K562 (cell line): ENCODE results near the gene PCDH9. TPM values are rescaled to one million over a fixed set of nuclear protein-coding genes. Genes with fewer than 3 reads are reported as not detected.

Source experiments
- ATAC-seq: fragments of 200-7000 bp; cut with Tn5 transposase; 3 replicates; pipeline ENCODE4 v1.9.1; 2020; ENCODE audit warnings: moderate library complexity
- BruUV-seq: library from RNA; stranded (reverse); fragments of 400-500 nt; replicated peaks from 2 replicates; lab custom pipeline; 2021; lab: Mats Ljungman, UMichigan
- CTCF ChIA-PET: fragments of 300-600 bp; formaldehyde crosslinking; extraction: SDS; loops from one replicate; lab custom pipeline; 2021; ENCODE audit warnings: low intra/inter-chr PET ratio; lab: Yijun Ruan, JAX
- POLR2A ChIA-PET: fragments of 300-600, 350-650 bp; sonication (Branson Sonifier 250); formaldehyde crosslinking; extraction: SDS; loops from one replicate; lab custom pipeline; 2021; ENCODE audit warnings: antibody characterized with exemption, inconsistent platforms; lab: Yijun Ruan, JAX
- DNase-seq, 4 experiments: peaks; one replicate each; pipeline versions ENCODE4 v3.0.0 to v3.0.0-alpha.2; 2011 to 2018; ENCODE audit warnings: low spot score in 3 of 4, mixed read lengths in 3 of 4; ENCODE audit errors: extremely low read depth in 1 of 4
- FAIRE-seq: peaks from 2 replicates; lab custom pipeline; 2011; peaks lifted over from hg19 to GRCh38; lab: Jason Lieb, UNC
- H2AFZ ChIP-seq: 2 replicates; pipeline ENCODE4 v1.6.0; 2011; ENCODE audit warnings: low read depth, low read length, control low read depth, inconsistent platforms
- H3K27ac ChIP-seq: fragments of 200-600 bp; 3 replicates; pipeline ENCODE4 v1.8.0; 2011; ENCODE audit warnings: low read depth, mild to moderate bottlenecking, control low read depth, inconsistent platforms, low read length, moderate library complexity, mixed read lengths; ENCODE audit errors: extremely low read depth
- H3K27me3 ChIP-seq, 2 experiments: fragments of 300-600 bp in 1 of 2; 2 replicates in 1 of 2; 3 replicates in 1 of 2; pipeline versions ENCODE4 v1.6.0 to v1.8.0; 2011; ENCODE audit warnings: inconsistent platforms in 2 of 2, low read length in 2 of 2, mild to moderate bottlenecking in 1 of 2, mixed read lengths in 1 of 2, moderate library complexity in 1 of 2; ENCODE audit not compliant: control insufficient read depth in 2 of 2, insufficient read depth in 2 of 2
- H3K36me3 ChIP-seq: fragments of 300-600 bp; 3 replicates; pipeline ENCODE4 v1.8.0; 2011; ENCODE audit warnings: mild to moderate bottlenecking, low read length, inconsistent platforms; ENCODE audit not compliant: control insufficient read depth, insufficient read depth
- H3K4me1 ChIP-seq, 2 experiments: fragments of 200-600 bp in 1 of 2; replicated peaks in 1 of 2; 2 replicates in 1 of 2; 3 replicates in 1 of 2; pipeline versions ENCODE4 v1.5.1 to v1.8.0; 2011; ENCODE audit warnings: inconsistent platforms in 2 of 2, low read length in 2 of 2, mild to moderate bottlenecking in 1 of 2, mixed read lengths in 1 of 2, moderate library complexity in 1 of 2; ENCODE audit not compliant: control insufficient read depth in 2 of 2, insufficient read depth in 2 of 2
- H3K4me2 ChIP-seq: 2 replicates; pipeline ENCODE4 v1.6.1; 2011; ENCODE audit warnings: low read length, control low read depth, inconsistent platforms, mixed read lengths; ENCODE audit not compliant: insufficient read depth
- H3K4me3 ChIP-seq: fragments of 200-600 bp; sonication (generic), shearing (Covaris generic); 2 replicates; pipeline ENCODE4 v1.5.1; 2016; ENCODE audit warnings: control low read depth, inconsistent platforms
- H3K79me2 ChIP-seq: fragments of 200-600 bp; 3 replicates; pipeline ENCODE4 v1.8.0; 2011; ENCODE audit warnings: low read length, inconsistent platforms; ENCODE audit not compliant: control insufficient read depth, insufficient read depth
- H3K9ac ChIP-seq, 2 experiments: 2 replicates each; pipeline versions ENCODE4 v1.6.0 to v1.6.1; 2011; ENCODE audit warnings: low read depth in 2 of 2, low read length in 2 of 2, control low read depth in 1 of 2, inconsistent platforms in 1 of 2, mild to moderate bottlenecking in 1 of 2, mixed read lengths in 1 of 2; ENCODE audit not compliant: insufficient read depth in 1 of 2
- H3K9me1 ChIP-seq: one replicate; pipeline ENCODE4 v1.6.0; 2011; ENCODE audit warnings: inconsistent platforms, mild to moderate bottlenecking, low read length, moderate library complexity; ENCODE audit not compliant: control insufficient read depth, insufficient read depth
- H3K9me3 ChIP-seq: replicated peaks from 2 replicates; pipeline ENCODE4 v1.5.1; 2011; ENCODE audit warnings: low read depth, low read length, inconsistent platforms; ENCODE audit not compliant: control insufficient read depth, insufficient read depth
- H4K20me1 ChIP-seq: replicated peaks from 2 replicates; pipeline ENCODE4 v1.6.1; 2011; ENCODE audit warnings: low read length, inconsistent platforms, mixed read lengths; ENCODE audit not compliant: control insufficient read depth, insufficient read depth
- CBX1 ChIP-seq: sonication (generic); IDR thresholded peaks from 2 replicates; pipeline ENCODE4 v1.6.1; 2016; ENCODE audit warnings: antibody characterized with exemption, low read depth, mild to moderate bottlenecking
- CREB1 ChIP-seq, 2 experiments: sonication (generic) in 1 of 2; formaldehyde crosslinking in 1 of 2; IDR thresholded peaks; 2 replicates each; pipeline versions ENCODE4 v1.6.1 to v1.8.0; 2012 to 2022; ENCODE audit warnings: inconsistent platforms in 1 of 2, mild to moderate bottlenecking in 1 of 2, missing genetic modification reagents in 1 of 2, moderate library complexity in 1 of 2
- CREBBP ChIP-seq: IDR thresholded peaks from one replicate; pipeline ENCODE4 v1.6.1; 2012; ENCODE audit warnings: low read depth, mild to moderate bottlenecking, control low read depth, inconsistent platforms, low read length
- DNMT1 ChIP-seq: fragments of 450-650 bp; IDR thresholded peaks from 2 replicates; pipeline ENCODE4 v1.6.1; 2016; ENCODE audit warnings: antibody characterized with exemption, mild to moderate bottlenecking
- GABPB1 ChIP-seq: sonication (generic); formaldehyde crosslinking; IDR thresholded peaks from 2 replicates; pipeline ENCODE4 v1.8.0; 2022; ENCODE audit warnings: mild to moderate bottlenecking, missing genetic modification reagents
- HDAC2 ChIP-seq: fragments of 450-650 bp; IDR thresholded peaks from 2 replicates; pipeline ENCODE4 v1.6.1; 2016; ENCODE audit warnings: mild to moderate bottlenecking
- MAFG ChIP-seq: fragments of 450-650 bp; conservative IDR thresholded peaks from 2 replicates; pipeline ENCODE4 v1.6.1; 2016; ENCODE audit warnings: missing genetic modification characterization, missing compliant biosample characterization
- SIX5 ChIP-seq, 2 experiments: IDR thresholded peaks; 2 replicates each; pipeline ENCODE4 v1.6.1; 2011; ENCODE audit warnings: low read length in 2 of 2, borderline replicate concordance in 1 of 2, low read depth in 1 of 2, mild to moderate bottlenecking in 1 of 2, moderate library complexity in 1 of 2; ENCODE audit not compliant: insufficient read depth in 1 of 2
- TCF7L2 ChIP-seq: fragments of 150-350 bp; IDR thresholded peaks from 2 replicates; pipeline ENCODE4 v1.6.1; 2016; ENCODE audit warnings: low read depth, mild to moderate bottlenecking, low read length, moderate library complexity
- U2AF1 ChIP-seq: fragments of 200-400 bp; formaldehyde crosslinking; optimal IDR thresholded peaks from 2 replicates; pipeline ENCODE3; 2017; ENCODE audit warnings: mild to moderate bottlenecking, low read depth, low read length, moderate library complexity
- ZFP30 ChIP-seq: fragments of 250-450 bp; sonication (Bioruptor Pico); IDR thresholded peaks from 2 replicates; pipeline ENCODE4 v1.8.0; 2022; ENCODE audit warnings: moderate library complexity, mild to moderate bottlenecking, inconsistent platforms, borderline replicate concordance
- ZNF639 ChIP-seq, 2 experiments: fragments of 200-800 bp in 1 of 2; sonication (Bioruptor generic) in 1 of 2; sonication (generic) in 1 of 2; formaldehyde crosslinking in 1 of 2; IDR thresholded peaks in 1 of 2; conservative IDR thresholded peaks in 1 of 2; 2 replicates each; pipeline versions ENCODE4 v1.5.0 to v1.6.1; 2016 to 2020; ENCODE audit warnings: missing compliant biosample characterization in 1 of 2, missing genetic modification characterization in 1 of 2, missing genetic modification reagents in 1 of 2
- ZNF644 ChIP-seq: fragments of 200-800 bp; sonication (Bioruptor generic); IDR thresholded peaks from 2 replicates; pipeline ENCODE4 v1.6.1; 2016; ENCODE audit warnings: low read depth, missing genetic modification characterization, missing compliant biosample characterization
- ZNF696 ChIP-seq: fragments of 250-450 bp; sonication (Bioruptor Pico); conservative IDR thresholded peaks from 2 replicates; pipeline ENCODE4 v1.4.0; 2020; ENCODE audit warnings: mild to moderate bottlenecking, moderate library complexity
- ZNF717 ChIP-seq: fragments of 250-450 bp; sonication (Bioruptor Pico); IDR thresholded peaks from 2 replicates; pipeline ENCODE4 v1.5.0; 2021
- ZNF780A ChIP-seq: fragments of 250-450 bp; sonication (Bioruptor Pico); IDR thresholded peaks from 2 replicates; pipeline ENCODE4 v1.5.0; 2021; ENCODE audit warnings: mild to moderate bottlenecking
- WGBS: fragments of 100-300 bp; shearing (Covaris generic); methylation state at CpG from one replicate; pipeline ENCODE4 v1.1.6; 2016; ENCODE audit warnings: low coverage, mixed read lengths; ENCODE audit not compliant: insufficient coverage; ENCODE audit errors: missing lambda C conversion rate; 5-methylcytosine and 5-hydroxymethylcytosine counted together
- in situ Hi-C: fragments of 300-500 bp; cut with MboI; formaldehyde crosslinking; loops from 4 replicates; pipeline ENCODE4 v1.15.0; 2018; ENCODE audit warnings: inconsistent platforms, mixed read lengths
- intact Hi-C: fragments of 100-400 bp; cut with micrococcal nuclease; formaldehyde crosslinking; loops from 2 replicates; pipeline ENCODE4 v1.14.2; 2022
- polyA plus RNA-seq, 8 experiments: library from polyadenylated mRNA; depleted of rRNA in 4 of 8; stranded (reverse) in 5 of 8; unstranded in 3 of 8; fragments of >200 nt; fragmentation: Nextera tagmentation in 2 of 8; fragmentation: Illumina TruSeq in 1 of 8; extraction: Ambion mirVana in 2 of 8; extraction: Trizol in 1 of 8; gene quantifications; 2 replicates each; pipeline versions ENCODE4 v1.2.1 to v1.2.3, GENCODE V29; 2011 to 2014; ENCODE audit warnings: inconsistent platforms in 1 of 8, missing spikeins in 1 of 8
- total RNA-seq, 7 experiments: library from RNA; depleted of rRNA in 6 of 7; stranded (reverse); fragments of >200 nt in 6 of 7; fragmentation: Illumina TruSeq in 2 of 7; extraction: Trizol in 2 of 7; gene quantifications; 2 replicates each; pipeline versions ENCODE4 v1.2.1 to v1.2.3, GENCODE V29; 2011 to 2021; ENCODE audit warnings: low replicate concordance in 1 of 7
- TF ChIP-seq, protein P1 (sequence below), 2 experiments: fragments of 450-650 bp in 1 of 2; sonication (generic) in 1 of 2; formaldehyde crosslinking in 1 of 2; IDR thresholded peaks in 1 of 2; conservative IDR thresholded peaks in 1 of 2; 2 replicates each; pipeline versions ENCODE4 v1.6.1 to v1.8.1; 2016 to 2023; ENCODE audit warnings: mild to moderate bottlenecking in 2 of 2, moderate library complexity in 2 of 2, inconsistent platforms in 1 of 2, missing genetic modification reagents in 1 of 2
- TF ChIP-seq, protein P2 (sequence below): sonication (generic); formaldehyde crosslinking; IDR thresholded peaks from 2 replicates; pipeline ENCODE4 v1.8.0; 2022; ENCODE audit warnings: mild to moderate bottlenecking, missing genetic modification reagents, borderline replicate concordance

The PCDH9 gene
- total and polyA plus RNA-seq, 9 of the 15 experiments (the other 6 are each of a cell fraction or from before 2014, with no cell fraction given), result 1.1 to 6.7 (median 4.9) TPM

- FAIRE-seq (no peak), ATAC-seq (no peak), DNase-seq (no peak)
- H3K79me2 ChIP-seq, result no peaks in the 10 kb centered on the region
- no peak overlapping the region for H2AFZ ChIP-seq
- no peak overlapping the region for H3K4me3 ChIP-seq
- H3K27ac ChIP-seq, result no peak overlapping the region
- in situ Hi-C loops, result no loop called here
- intact Hi-C loops, result no loop called here
- H3K9me1 ChIP-seq, result no peaks in the 10 kb centered on the region
- CTCF ChIA-PET, result no interaction called here
- no peaks in the 10 kb centered on the region for H3K4me1 ChIP-seq
- no TSS peak for BruUV-seq
- H3K9me3 ChIP-seq, result no peaks in the 10 kb centered on the region
- no peaks in the 10 kb centered on the region for H3K36me3 ChIP-seq
- no peaks in the 10 kb centered on the region for H4K20me1 ChIP-seq
- WGBS, result 3% methylated on average over 4 of the region's 5 CpGs
- POLR2A ChIA-PET, result no interaction called here
- no peaks in the 10 kb centered on the region for H3K27me3 ChIP-seq
- no peak overlapping the region for H3K9ac ChIP-seq
- H3K4me2 ChIP-seq, result no peak overlapping the region
- TF ChIP-seq HDAC2 (no peak), GABPB1 (CRISPR knock-in tag) (no peak), ZNF696 (CRISPR knock-in tag) (no peak), ZNF717 (CRISPR knock-in tag) (no peak), CBX1 (no peak), DNMT1 (no peak), TCF7L2 (no peak), ZFP30 (CRISPR knock-in tag) (no peak), CREBBP (no peak), ZNF644 (tag) (no peak), SIX5 (IDR thresholded peaks at IDR 0.05; ENCODE audit: borderline replicate concordance in 1 of 2, insufficient read depth in 1 of 2, low read depth in 1 of 2, low read length in 2 of 2) (no peak), ZNF780A (CRISPR knock-in tag) (no peak), MAFG (peak; percentile 78), CREB1 (IDR thresholded peaks at IDR 0.05) (no peak), CREB1 (CRISPR knock-in tag; IDR thresholded peaks at IDR 0.05) (no peak), U2AF1 (no peak), ZNF639 (CRISPR knock-in tag; conservative IDR thresholded peaks at IDR 0.05 in 1 of 2, IDR thresholded peaks at IDR 0.05 in 1 of 2) (no peak)
- TF ChIP-seq, protein P1, sequence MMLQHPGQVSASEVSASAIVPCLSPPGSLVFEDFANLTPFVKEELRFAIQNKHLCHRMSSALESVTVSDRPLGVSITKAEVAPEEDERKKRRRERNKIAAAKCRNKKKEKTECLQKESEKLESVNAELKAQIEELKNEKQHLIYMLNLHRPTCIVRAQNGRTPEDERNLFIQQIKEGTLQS (IDR thresholded peaks at IDR 0.05), result no peak
- TF ChIP-seq, protein P1 (CRISPR knock-in tag; conservative IDR thresholded peaks at IDR 0.05), result no peak
- TF ChIP-seq, protein P2, sequence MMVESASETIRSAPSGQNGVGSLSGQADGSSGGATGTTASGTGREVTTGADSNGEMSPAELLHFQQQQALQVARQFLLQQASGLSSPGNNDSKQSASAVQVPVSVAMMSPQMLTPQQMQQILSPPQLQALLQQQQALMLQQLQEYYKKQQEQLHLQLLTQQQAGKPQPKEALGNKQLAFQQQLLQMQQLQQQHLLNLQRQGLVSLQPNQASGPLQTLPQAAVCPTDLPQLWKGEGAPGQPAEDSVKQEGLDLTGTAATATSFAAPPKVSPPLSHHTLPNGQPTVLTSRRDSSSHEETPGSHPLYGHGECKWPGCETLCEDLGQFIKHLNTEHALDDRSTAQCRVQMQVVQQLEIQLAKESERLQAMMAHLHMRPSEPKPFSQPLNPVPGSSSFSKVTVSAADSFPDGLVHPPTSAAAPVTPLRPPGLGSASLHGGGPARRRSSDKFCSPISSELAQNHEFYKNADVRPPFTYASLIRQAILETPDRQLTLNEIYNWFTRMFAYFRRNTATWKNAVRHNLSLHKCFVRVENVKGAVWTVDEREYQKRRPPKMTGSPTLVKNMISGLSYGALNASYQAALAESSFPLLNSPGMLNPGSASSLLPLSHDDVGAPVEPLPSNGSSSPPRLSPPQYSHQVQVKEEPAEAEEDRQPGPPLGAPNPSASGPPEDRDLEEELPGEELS (CRISPR knock-in tag), result no peak
Observed at GRCh38 chr13:66305961-66306617, 924.0 kb downstream of the PCDH9 start.
